HG03060 (cell line): ENCODE results near the gene C3orf38.
"Not testable (repeated sequence)": the region's sequence is repeated elsewhere in the genome, so short reads cannot be mapped to it uniquely, and the experiment has no call there.

Experiments used
- ATAC-seq: cut with Tn5 transposase; IDR thresholded peaks from one replicate; pipeline ENCODE4 v1.9.1; 2021; ENCODE audit warnings: low read depth, moderate number of reproducible peaks; ENCODE audit not compliant: unreplicated experiment

C3orf38 gene

GRCh38 chr3:88149509-88150362 lies at the start of gene C3orf38:
Gene C3orf38 (plus strand): TSS chr3:88149959. CDS start chr3:88150053, 94 bp downstream.
- ATAC-seq: peak; percentile 68

GRCh38 chr3:88101142-88101541 lies 48.6 kb upstream of the C3orf38 start:
- ATAC-seq: no peak

GRCh38 chr3:88105325-88105724 lies 44.4 kb upstream of the C3orf38 start:
- ATAC-seq: no peak

GRCh38 chr3:88112289-88112688 lies 37.5 kb upstream of the C3orf38 start:
- no peak for ATAC-seq

- peak; percentile 87 for ATAC-seq
Observed at GRCh38 chr3:88113311-88114162, 36.2 kb upstream of the C3orf38 start.

GRCh38 chr3:88114878-88115549 lies 34.7 kb upstream of the C3orf38 start:
- no peak for ATAC-seq

- ATAC-seq: no peak
Observed at GRCh38 chr3:88117683-88118082, 32.1 kb upstream of the C3orf38 start.

GRCh38 chr3:88118603-88119002 lies 31.2 kb upstream of the C3orf38 start:
- not testable (repeated sequence) for ATAC-seq

GRCh38 chr3:88123526-88123925 lies 26.2 kb upstream of the C3orf38 start:
- no peak for ATAC-seq

GRCh38 chr3:88131695-88132094 lies 18.1 kb upstream of the C3orf38 start:
- ATAC-seq: no peak

GRCh38 chr3:88132894-88133293 lies 16.9 kb upstream of the C3orf38 start:
- ATAC-seq: no peak

- ATAC-seq: no peak
Observed at GRCh38 chr3:88133711-88134263, 16.0 kb upstream of the C3orf38 start.

GRCh38 chr3:88137836-88138235 lies 11.9 kb upstream of the C3orf38 start:
- no peak for ATAC-seq

- no peak for ATAC-seq
Observed at GRCh38 chr3:88141458-88142083, 8.2 kb upstream of the C3orf38 start.

- peak; percentile 48 for ATAC-seq
Observed at GRCh38 chr3:88142094-88142624, 7.6 kb upstream of the C3orf38 start.

GRCh38 chr3:88147261-88147660 lies 2.5 kb upstream of the C3orf38 start:
- no peak for ATAC-seq

- ATAC-seq: no peak
Observed at GRCh38 chr3:88148651-88149050, 1.1 kb upstream of the C3orf38 start.

GRCh38 chr3:88149101-88149508 lies 654 bp upstream of the C3orf38 start:
- ATAC-seq: no peak

GRCh38 chr3:88150371-88150770 lies 612 bp downstream of the C3orf38 start:
- peak; percentile 17 for ATAC-seq

GRCh38 chr3:88150806-88151205 lies 1.0 kb downstream of the C3orf38 start:
- ATAC-seq: no peak
